GM10266 (cell line): ENCODE measurements around the gene ARHGEF10L.

Experiments
- DNase-seq: peaks from one replicate; pipeline ENCODE4 v3.0.0; 2012; ENCODE audit errors: extremely low spot score
- TF ChIP-seq, protein P1 (sequence below): IDR thresholded peaks from 2 replicates; pipeline ENCODE4 v1.5.1; 2012; ENCODE audit warnings: mild to moderate bottlenecking, low read depth; ENCODE audit not compliant: control insufficient read depth, insufficient read depth; ENCODE audit errors: missing control alignments

The ARHGEF10L gene

DNA sequence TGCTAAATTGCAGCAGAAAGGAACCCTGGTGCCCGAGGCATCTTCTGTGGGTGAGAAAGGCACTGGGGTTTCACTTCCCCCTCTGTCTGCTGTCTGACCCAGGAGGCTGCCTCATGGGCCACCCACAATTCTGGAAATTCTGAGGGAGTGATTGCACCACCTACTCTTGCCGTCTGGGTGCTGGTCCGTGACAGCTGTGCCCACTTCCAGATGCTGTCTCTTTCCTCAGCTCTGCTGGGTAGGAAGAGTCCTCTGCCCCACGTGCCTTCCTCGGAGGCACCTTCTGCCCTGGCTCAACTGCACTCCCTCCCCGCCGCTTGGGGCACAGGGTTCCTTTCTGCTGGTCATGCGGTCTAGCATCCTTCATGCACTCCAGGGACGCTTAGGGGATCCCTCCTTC is 96.3 kb downstream of the ARHGEF10L start:
- TF ChIP-seq, protein P1, sequence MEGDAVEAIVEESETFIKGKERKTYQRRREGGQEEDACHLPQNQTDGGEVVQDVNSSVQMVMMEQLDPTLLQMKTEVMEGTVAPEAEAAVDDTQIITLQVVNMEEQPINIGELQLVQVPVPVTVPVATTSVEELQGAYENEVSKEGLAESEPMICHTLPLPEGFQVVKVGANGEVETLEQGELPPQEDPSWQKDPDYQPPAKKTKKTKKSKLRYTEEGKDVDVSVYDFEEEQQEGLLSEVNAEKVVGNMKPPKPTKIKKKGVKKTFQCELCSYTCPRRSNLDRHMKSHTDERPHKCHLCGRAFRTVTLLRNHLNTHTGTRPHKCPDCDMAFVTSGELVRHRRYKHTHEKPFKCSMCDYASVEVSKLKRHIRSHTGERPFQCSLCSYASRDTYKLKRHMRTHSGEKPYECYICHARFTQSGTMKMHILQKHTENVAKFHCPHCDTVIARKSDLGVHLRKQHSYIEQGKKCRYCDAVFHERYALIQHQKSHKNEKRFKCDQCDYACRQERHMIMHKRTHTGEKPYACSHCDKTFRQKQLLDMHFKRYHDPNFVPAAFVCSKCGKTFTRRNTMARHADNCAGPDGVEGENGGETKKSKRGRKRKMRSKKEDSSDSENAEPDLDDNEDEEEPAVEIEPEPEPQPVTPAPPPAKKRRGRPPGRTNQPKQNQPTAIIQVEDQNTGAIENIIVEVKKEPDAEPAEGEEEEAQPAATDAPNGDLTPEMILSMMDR, result no peak
- DNase-seq, result no peak

DNA sequence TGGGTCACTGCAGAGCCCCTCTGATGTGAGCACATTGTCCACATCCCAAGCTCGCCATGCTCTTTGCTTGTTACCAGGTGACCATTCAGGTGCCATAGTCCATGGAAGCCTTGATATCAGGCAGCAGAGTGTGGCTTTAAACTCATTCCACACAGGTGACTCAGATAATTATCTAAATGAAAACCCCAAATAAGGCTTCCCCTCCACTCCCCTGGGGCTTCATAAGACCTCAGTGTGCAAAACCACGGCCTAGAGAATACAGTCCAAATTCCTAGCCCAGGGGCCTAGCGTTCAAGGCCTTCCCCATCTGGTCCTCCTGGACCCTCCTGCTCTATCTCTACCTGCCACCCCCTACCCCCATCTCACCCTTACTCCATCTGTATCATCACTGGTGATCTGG is 97.1 kb downstream of the ARHGEF10L start:
- TF ChIP-seq, protein P1, result no peak
- no peak for DNase-seq

DNA sequence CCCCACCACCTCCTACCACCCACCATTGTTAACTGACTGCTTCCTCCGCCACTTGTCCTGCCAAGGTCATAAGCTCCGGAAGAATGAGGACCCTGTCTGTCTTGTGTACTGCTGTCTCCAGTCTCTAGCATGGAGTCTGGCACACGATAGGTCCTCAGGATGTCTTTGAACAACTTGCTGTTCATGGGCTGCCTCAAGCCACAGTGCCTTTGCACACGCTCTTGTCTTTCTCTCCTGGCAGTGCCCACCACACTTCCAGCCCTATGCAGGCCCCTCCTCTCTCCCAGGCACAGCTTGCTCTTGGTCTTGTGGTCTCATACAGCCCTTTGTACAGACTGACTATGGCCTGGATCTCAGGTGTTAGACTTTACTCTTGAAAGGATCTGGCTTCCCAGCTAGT is 97.6 kb downstream of the ARHGEF10L start:
- TF ChIP-seq, protein P1, result no peak
- DNase-seq, result no peak

DNA sequence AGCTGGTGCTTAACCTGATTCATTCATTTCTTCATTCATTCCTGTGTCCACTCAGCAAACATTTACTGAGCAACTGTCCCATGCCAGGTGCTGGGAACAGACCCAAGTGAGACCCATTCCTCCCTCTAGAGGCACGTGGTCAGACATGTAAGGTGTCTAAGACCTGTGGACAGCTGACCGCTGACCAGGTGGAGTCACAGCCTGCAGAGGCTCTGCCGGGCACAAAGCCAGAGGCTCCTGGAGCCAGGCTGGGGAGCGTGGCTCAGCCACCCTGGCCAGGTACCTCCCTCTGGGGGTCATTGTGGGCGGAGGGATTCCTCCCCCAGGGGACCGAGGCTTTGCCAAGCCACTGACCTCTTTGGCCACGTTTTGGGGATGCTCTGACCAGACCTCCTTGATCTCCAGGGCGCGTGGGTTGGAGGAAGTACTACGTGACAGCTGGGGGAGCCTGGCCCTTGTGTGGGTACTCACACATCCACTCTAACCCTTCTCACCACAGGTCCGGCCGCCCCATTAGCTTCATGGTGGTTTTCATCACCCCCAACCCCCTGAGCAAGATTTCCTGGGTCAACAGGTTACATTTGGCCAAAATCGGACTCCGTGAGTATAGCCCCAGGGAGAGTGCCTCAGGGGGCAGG is 100.3 kb downstream of the ARHGEF10L start:
- no peak for DNase-seq
- TF ChIP-seq, protein P1, result no peak

DNA sequence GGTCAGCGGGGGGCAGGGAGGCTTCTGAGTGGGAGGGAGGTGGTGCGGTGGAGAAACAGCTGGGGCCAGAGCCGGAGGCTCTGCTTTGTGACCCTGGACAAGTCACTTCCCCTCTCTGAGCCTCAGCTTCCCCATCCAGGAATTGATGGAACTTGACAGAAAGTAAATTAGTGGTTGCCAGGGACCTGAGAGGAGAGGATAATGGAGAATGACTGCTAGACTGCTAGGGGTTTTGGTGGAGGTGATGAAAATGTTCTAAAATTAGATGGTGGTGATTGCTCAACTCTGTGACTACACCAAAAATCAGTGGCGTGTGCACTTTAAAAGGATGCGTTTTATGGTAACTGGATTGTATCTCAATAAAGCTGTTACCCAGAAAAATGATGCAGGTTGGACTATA is 100.9 kb downstream of the ARHGEF10L start:
- TF ChIP-seq, protein P1, result no peak
- DNase-seq, result no peak

DNA sequence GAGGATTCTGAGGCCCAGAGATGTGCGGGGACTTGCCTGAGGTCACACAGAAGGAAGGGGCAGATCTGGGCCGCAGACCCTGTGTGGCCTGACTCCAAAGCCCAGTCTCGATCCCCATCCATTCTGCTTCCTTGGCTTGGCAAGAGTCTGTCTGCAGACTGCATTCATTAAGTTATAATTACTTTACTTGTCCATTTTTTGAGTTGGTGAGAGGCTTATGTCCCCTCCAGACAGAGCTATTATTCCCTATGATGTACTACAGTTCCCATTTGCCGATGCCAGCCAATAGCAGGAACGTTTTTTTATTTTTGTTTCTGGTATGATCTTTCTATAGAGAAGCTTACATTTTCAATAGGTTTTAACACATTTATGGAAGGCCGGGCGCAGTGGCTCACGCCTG is 101.5 kb downstream of the ARHGEF10L start:
- TF ChIP-seq, protein P1, result no peak
- DNase-seq, result no peak

DNA sequence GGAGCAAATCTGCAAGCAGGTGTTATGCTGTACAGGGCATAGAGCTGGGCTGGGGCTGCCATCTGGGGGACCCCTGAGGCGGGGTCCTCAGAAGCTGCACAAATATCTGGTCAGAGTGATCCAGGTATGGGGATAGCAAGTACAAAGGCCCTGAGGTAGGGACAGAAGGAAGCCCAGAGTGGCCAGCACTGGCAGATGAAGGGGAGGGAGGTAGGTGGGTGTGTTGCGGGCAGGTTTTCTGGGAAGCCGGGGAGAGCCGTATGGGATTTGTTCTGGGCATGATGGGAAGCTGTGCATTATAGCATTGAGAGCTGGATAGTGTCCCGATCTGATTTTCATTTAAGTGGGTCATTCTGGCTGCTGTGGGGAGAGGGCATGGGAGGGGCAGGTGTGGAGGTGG is 102.7 kb downstream of the ARHGEF10L start:
- no peak for DNase-seq
- TF ChIP-seq, protein P1, result no peak
